Mesenchymal stem cell (in vitro differentiated cells and primary cell): ENCODE results near the gene TACR2.

Experiments used
- DNase-seq: peaks from one replicate; pipeline ENCODE4 v3.0.0-alpha.2; 2013
- H2AFZ ChIP-seq: one replicate; pipeline ENCODE4 v1.6.1; 2013; ENCODE audit warnings: low read depth, mild to moderate bottlenecking, control low read depth, inconsistent platforms, low read length, moderate library complexity
- H2AK5ac ChIP-seq: 2 replicates; pipeline ENCODE4 v1.6.1; 2013; ENCODE audit warnings: low read length, moderate library complexity, mild to moderate bottlenecking, inconsistent platforms; ENCODE audit not compliant: severe bottlenecking
- H2BK120ac ChIP-seq: one replicate; pipeline ENCODE4 v1.6.1; 2013; ENCODE audit warnings: low read depth, mild to moderate bottlenecking, inconsistent platforms, low read length, moderate library complexity
- H2BK12ac ChIP-seq, 2 experiments: one replicate each; pipeline ENCODE4 v1.6.1; 2013; ENCODE audit warnings: inconsistent platforms in 2 of 2, low read length in 2 of 2, mild to moderate bottlenecking in 2 of 2, moderate library complexity in 2 of 2, control low read depth in 1 of 2
- H2BK15ac ChIP-seq: one replicate; pipeline ENCODE4 v1.6.1; 2013; ENCODE audit warnings: mild to moderate bottlenecking, low read depth, inconsistent platforms; ENCODE audit not compliant: poor library complexity, severe bottlenecking
- H2BK5ac ChIP-seq: 2 replicates; pipeline ENCODE4 v1.6.1; 2013; ENCODE audit warnings: low read depth, mild to moderate bottlenecking, low read length, control low read depth, inconsistent platforms; ENCODE audit not compliant: poor library complexity, severe bottlenecking
- H3K14ac ChIP-seq, 2 experiments: one replicate each; pipeline ENCODE4 v1.6.1; 2013; ENCODE audit warnings: inconsistent platforms in 2 of 2, low read length in 2 of 2, control low read depth in 1 of 2, mild to moderate bottlenecking in 1 of 2, moderate library complexity in 1 of 2
- H3K18ac ChIP-seq, 2 experiments: one replicate each; pipeline ENCODE4 v1.6.1; 2013; ENCODE audit warnings: inconsistent platforms in 2 of 2, low read length in 2 of 2, control low read depth in 1 of 2, low read depth in 1 of 2, mild to moderate bottlenecking in 1 of 2
- H3K23ac ChIP-seq, 2 experiments: one replicate each; pipeline ENCODE4 v1.6.1; 2013; ENCODE audit warnings: inconsistent platforms in 2 of 2, low read length in 2 of 2, mild to moderate bottlenecking in 2 of 2, moderate library complexity in 2 of 2, control low read depth in 1 of 2
- H3K27ac ChIP-seq: 2 replicates; pipeline ENCODE4 v1.5.1; 2013; ENCODE audit warnings: mild to moderate bottlenecking, moderate library complexity, low read length, control low read depth, inconsistent platforms; ENCODE audit not compliant: poor library complexity, severe bottlenecking
- H3K27me3 ChIP-seq, 2 experiments: 2 replicates each; pipeline versions ENCODE4 v1.6.1 to v1.7.0; 2013; ENCODE audit warnings: low read length in 2 of 2, mild to moderate bottlenecking in 2 of 2, moderate library complexity in 2 of 2, control low read depth in 1 of 2, inconsistent platforms in 1 of 2; ENCODE audit not compliant: control insufficient read depth in 1 of 2, insufficient read depth in 1 of 2
- H3K36me3 ChIP-seq, 2 experiments: 2 replicates each; pipeline versions ENCODE4 v1.6.1 to v1.7.0; 2013; ENCODE audit warnings: low read length in 2 of 2, control low read depth in 1 of 2, inconsistent platforms in 1 of 2, low read depth in 1 of 2, mild to moderate bottlenecking in 1 of 2; ENCODE audit not compliant: insufficient read depth in 2 of 2, control insufficient read depth in 1 of 2
- H3K4ac ChIP-seq, 2 experiments: one replicate each; pipeline ENCODE4 v1.6.1; 2013; ENCODE audit warnings: inconsistent platforms in 2 of 2, low read length in 2 of 2, mild to moderate bottlenecking in 2 of 2, moderate library complexity in 2 of 2, control low read depth in 1 of 2, low read depth in 1 of 2
- H3K4me1 ChIP-seq: 2 replicates; pipeline ENCODE4 v1.6.1; 2013; ENCODE audit warnings: low read depth, low read length, control low read depth; ENCODE audit not compliant: control insufficient read depth, insufficient read depth
- H3K4me2 ChIP-seq: 2 replicates; pipeline ENCODE4 v1.6.1; 2013; ENCODE audit warnings: low read length, mild to moderate bottlenecking, inconsistent platforms; ENCODE audit not compliant: poor library complexity, severe bottlenecking
- H3K4me3 ChIP-seq, 2 experiments: 2 replicates each; pipeline versions ENCODE4 v1.5.1 to v1.7.0; 2013; ENCODE audit warnings: low read length in 2 of 2, mild to moderate bottlenecking in 2 of 2, control low read depth in 1 of 2, low read depth in 1 of 2; ENCODE audit not compliant: insufficient read depth in 1 of 2
- H3K79me1 ChIP-seq: replicated peaks from 2 replicates; pipeline ENCODE4 v1.6.1; 2013; ENCODE audit warnings: mild to moderate bottlenecking, control low read depth, low read length, inconsistent platforms; ENCODE audit not compliant: poor library complexity, severe bottlenecking
- H3K9ac ChIP-seq: 2 replicates; pipeline ENCODE4 v1.7.0; 2013; ENCODE audit warnings: mild to moderate bottlenecking, low read length, moderate library complexity
- H3K9me3 ChIP-seq: 2 replicates; pipeline ENCODE4 v1.7.0; 2013; ENCODE audit warnings: mild to moderate bottlenecking, low read length; ENCODE audit not compliant: control insufficient read depth
- H4K8ac ChIP-seq: one replicate; pipeline ENCODE4 v1.6.1; 2013; ENCODE audit warnings: inconsistent platforms, mild to moderate bottlenecking, low read length, moderate library complexity
- H4K91ac ChIP-seq: one replicate; pipeline ENCODE4 v1.6.1; 2013; ENCODE audit warnings: mild to moderate bottlenecking, low read length, inconsistent platforms
- WGBS: methylation state at CpG from one replicate; pipeline ENCODE4 v1.1.7; 2013; ENCODE audit warnings: mixed read lengths; 5-methylcytosine and 5-hydroxymethylcytosine counted together

Gene TACR2

GRCh38 chr10:69401416-69401815 is 15.3 kb downstream of the TACR2 start:
- H3K9me3 ChIP-seq, result no peaks in the 10 kb centered on the region
- H3K4me3 ChIP-seq, result no peak overlapping the region
- H3K36me3 ChIP-seq, result peaks cover 57 to 62% of the 10 kb centered on the region in 2 experiments
- no peak overlapping the region for H3K18ac ChIP-seq
- H2BK15ac ChIP-seq, result no peak overlapping the region
- H2BK120ac ChIP-seq, result no peak overlapping the region
- H3K27me3 ChIP-seq, result no peaks in the 10 kb centered on the region
- DNase-seq, result no peak
- no peak overlapping the region for H3K9ac ChIP-seq
- peaks cover 5% of the 10 kb centered on the region for H3K4me1 ChIP-seq
- no peak overlapping the region for H3K27ac ChIP-seq
- H3K14ac ChIP-seq, result peak overlapping the region in 1 of 2 experiments; percentile 82
- no peak overlapping the region for H4K91ac ChIP-seq
- no peak overlapping the region for H3K4me2 ChIP-seq
- H2BK5ac ChIP-seq, result no peak overlapping the region
- WGBS, result 96% methylated on average over 9 of the region's 11 CpGs
- no peak overlapping the region for H2AK5ac ChIP-seq
- H3K4ac ChIP-seq, result no peak overlapping the region
- no peak overlapping the region for H4K8ac ChIP-seq
- peak overlapping the region in 1 of 2 experiments; percentile 48 for H2BK12ac ChIP-seq
- H3K23ac ChIP-seq, result no peak overlapping the region
- peaks cover 10% of the 10 kb centered on the region for H3K79me1 ChIP-seq
- no peak overlapping the region for H2AFZ ChIP-seq

- H2BK120ac ChIP-seq, result no peak overlapping the region
- H3K4ac ChIP-seq, result no peak overlapping the region
- H3K4me3 ChIP-seq, result no peak overlapping the region
- no peak overlapping the region for H3K9ac ChIP-seq
- no peak overlapping the region for H2AK5ac ChIP-seq
- H3K4me1 ChIP-seq, result peaks cover under 1% of the 10 kb centered on the region
- H3K27ac ChIP-seq, result no peak overlapping the region
- no peak overlapping the region for H3K23ac ChIP-seq
- H2BK12ac ChIP-seq, result no peak overlapping the region
- no peaks in the 10 kb centered on the region for H3K27me3 ChIP-seq
- no peak overlapping the region for H4K8ac ChIP-seq
- no peak overlapping the region for H2AFZ ChIP-seq
- H3K4me2 ChIP-seq, result no peak overlapping the region
- H3K9me3 ChIP-seq, result no peaks in the 10 kb centered on the region
- peaks cover 10% of the 10 kb centered on the region for H3K79me1 ChIP-seq
- WGBS, result 91% methylated on average over 13 of the region's 23 CpGs
- H3K36me3 ChIP-seq, result peaks cover 57 to 67% of the 10 kb centered on the region in 2 experiments
- no peak overlapping the region for H4K91ac ChIP-seq
- H2BK15ac ChIP-seq, result no peak overlapping the region
- no peak overlapping the region for H3K14ac ChIP-seq
- no peak overlapping the region for H2BK5ac ChIP-seq
- DNase-seq, result no peak
- no peak overlapping the region for H3K18ac ChIP-seq
Observed at GRCh38 chr10:69400936-69401335, 15.8 kb downstream of the TACR2 start.

GRCh38 chr10:69398466-69398865 is 18.3 kb downstream of the TACR2 start:
- H4K8ac ChIP-seq, result no peak overlapping the region
- no peak overlapping the region for H2BK12ac ChIP-seq
- no peak overlapping the region for H2BK15ac ChIP-seq
- peak overlapping the region; percentile 12 for H3K9ac ChIP-seq
- no peaks in the 10 kb centered on the region for H3K9me3 ChIP-seq
- no peaks in the 10 kb centered on the region for H3K4me1 ChIP-seq
- H3K4me3 ChIP-seq, result no peak overlapping the region
- H2AK5ac ChIP-seq, result no peak overlapping the region
- no peaks in the 10 kb centered on the region for H3K27me3 ChIP-seq
- no peak overlapping the region for H3K14ac ChIP-seq
- no peak overlapping the region for H3K4me2 ChIP-seq
- no peak overlapping the region for H3K18ac ChIP-seq
- WGBS, result 97% methylated on average over 16 of the region's 16 CpGs
- no peak overlapping the region for H2AFZ ChIP-seq
- no peak overlapping the region for H4K91ac ChIP-seq
- H2BK120ac ChIP-seq, result no peak overlapping the region
- H3K4ac ChIP-seq, result no peak overlapping the region
- peaks cover 66 to 80% of the 10 kb centered on the region in 2 experiments for H3K36me3 ChIP-seq
- no peak overlapping the region for H3K23ac ChIP-seq
- no peak overlapping the region for H3K27ac ChIP-seq
- peaks cover 21% of the 10 kb centered on the region for H3K79me1 ChIP-seq
- DNase-seq, result no peak
- no peak overlapping the region for H2BK5ac ChIP-seq

- H2BK120ac ChIP-seq, result no peak overlapping the region
- no peak overlapping the region for H3K4me2 ChIP-seq
- no peak overlapping the region for H3K4me3 ChIP-seq
- WGBS, result no CpG with 5 or more reads among the region's 1 CpG
- no peak overlapping the region for H2AK5ac ChIP-seq
- no peak overlapping the region for H3K23ac ChIP-seq
- DNase-seq, result peak; percentile 21
- H4K8ac ChIP-seq, result no peak overlapping the region
- H2BK15ac ChIP-seq, result no peak overlapping the region
- peaks cover 65 to 80% of the 10 kb centered on the region in 2 experiments for H3K36me3 ChIP-seq
- no peak overlapping the region for H4K91ac ChIP-seq
- H3K9me3 ChIP-seq, result no peaks in the 10 kb centered on the region
- no peaks in the 10 kb centered on the region for H3K27me3 ChIP-seq
- H3K4me1 ChIP-seq, result no peaks in the 10 kb centered on the region
- no peak overlapping the region for H3K14ac ChIP-seq
- H2AFZ ChIP-seq, result no peak overlapping the region
- H3K79me1 ChIP-seq, result peaks cover 21% of the 10 kb centered on the region
- no peak overlapping the region for H3K9ac ChIP-seq
- no peak overlapping the region for H3K4ac ChIP-seq
- no peak overlapping the region for H3K18ac ChIP-seq
- H2BK5ac ChIP-seq, result no peak overlapping the region
- H2BK12ac ChIP-seq, result no peak overlapping the region
- no peak overlapping the region for H3K27ac ChIP-seq
Observed at GRCh38 chr10:69397972-69398371, 18.7 kb downstream of the TACR2 start.
